ENCODE results near the gene SLC11A2. TPM values are rescaled to one million over a fixed set of nuclear protein-coding genes. Genes with fewer than 3 reads are reported as not detected.

The SLC11A2 gene
- total RNA-seq, 1 donor from 2014 or later, result 62.9 TPM

DNA sequence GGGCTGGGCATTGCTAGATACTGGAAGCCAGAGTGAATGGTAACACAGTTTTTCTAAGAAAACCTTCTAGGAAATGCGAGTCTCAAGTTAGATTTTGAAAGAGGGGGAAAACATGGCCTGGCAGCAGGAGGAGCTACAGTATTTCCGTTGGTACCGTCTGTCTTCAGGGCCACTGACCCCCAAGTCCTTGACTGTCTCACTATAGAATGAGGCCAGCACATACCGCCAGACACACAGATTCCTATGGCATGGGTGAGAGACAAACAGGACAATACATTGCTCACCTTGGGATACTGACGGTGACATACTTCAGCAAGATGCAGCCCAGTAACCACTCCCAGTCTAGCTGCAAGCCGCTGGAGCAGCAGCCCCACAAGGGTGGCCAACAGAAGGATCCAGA, 21.7 kb downstream of the SLC11A2 start:
- Mint-ChIP-seq H3K9me3 (no peaks in the 10 kb centered on the region), H3K27ac (peak overlapping the region; percentile 38), H3K4me3 (ENCODE audit: low read depth) (no peak overlapping the region), H3K36me3 (ENCODE audit: low read depth) (peaks cover 64% of the 10 kb centered on the region), H3K4me1 (ENCODE audit: low read depth) (peaks cover 21% of the 10 kb centered on the region), H3K27me3 (ENCODE audit: low read depth) (no peaks in the 10 kb centered on the region)
- intact Hi-C loops (cut with micrococcal nuclease), result no loop called here
- no peak for DNase-seq (ENCODE audit: low spot score)

DNA sequence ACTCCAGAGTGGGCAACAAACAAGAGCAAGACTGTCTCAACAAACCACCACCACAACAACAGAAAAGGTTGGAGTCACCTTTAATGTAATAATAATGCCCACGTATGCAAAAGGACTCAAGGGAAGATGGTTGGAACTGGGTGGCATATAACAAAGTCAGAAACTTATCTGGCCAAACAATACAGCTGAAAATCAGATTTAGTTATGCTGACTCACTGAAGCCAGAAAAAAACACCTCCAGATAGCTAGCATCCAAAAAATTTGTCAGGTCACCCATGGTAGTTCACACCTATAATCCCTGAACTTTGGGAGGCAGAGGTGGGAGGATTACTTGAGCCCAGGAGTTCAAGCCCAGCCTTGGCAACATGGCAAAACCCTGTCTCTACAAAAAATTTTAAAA, 24.4 kb downstream of the SLC11A2 start:
- no peaks in the 10 kb centered on the region for H3K27me3 Mint-ChIP-seq (ENCODE audit: low read depth)
- no peak for DNase-seq (ENCODE audit: low spot score)
- peaks cover 61% of the 10 kb centered on the region for H3K36me3 Mint-ChIP-seq (ENCODE audit: low read depth)
- intact Hi-C loops (cut with micrococcal nuclease), result no loop called here
- peaks cover 21% of the 10 kb centered on the region for H3K4me1 Mint-ChIP-seq (ENCODE audit: low read depth)
- H3K27ac Mint-ChIP-seq, result no peak overlapping the region
- no peaks in the 10 kb centered on the region for H3K9me3 Mint-ChIP-seq
- no peak overlapping the region for H3K4me3 Mint-ChIP-seq (ENCODE audit: low read depth)

DNA sequence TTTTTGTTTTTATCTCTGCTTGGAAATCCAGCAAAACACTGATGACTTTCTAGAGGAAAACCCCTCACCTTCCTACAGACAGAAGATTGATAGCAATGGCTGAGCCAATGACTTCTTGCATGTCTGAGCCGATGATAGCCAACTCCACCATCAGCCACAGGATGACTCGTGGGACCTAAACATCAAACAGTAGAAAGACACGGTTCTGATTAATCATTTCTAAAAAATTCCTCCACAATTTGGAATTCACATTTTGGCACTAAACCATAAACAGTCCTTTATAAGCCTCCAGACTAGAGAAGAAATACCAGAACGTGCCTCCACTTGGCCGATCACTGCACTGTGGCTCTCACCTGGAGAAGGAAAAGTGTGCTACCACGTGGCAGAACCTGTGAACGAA, 25.9 kb downstream of the SLC11A2 start:
- intact Hi-C loops (cut with micrococcal nuclease), result no loop called here
- Mint-ChIP-seq H3K4me1 (ENCODE audit: low read depth) (peaks cover 21% of the 10 kb centered on the region), H3K4me3 (ENCODE audit: low read depth) (no peak overlapping the region), H3K27me3 (ENCODE audit: low read depth) (no peaks in the 10 kb centered on the region), H3K9me3 (no peaks in the 10 kb centered on the region), H3K27ac (peak overlapping the region; percentile 31), H3K36me3 (ENCODE audit: low read depth) (peaks cover 63% of the 10 kb centered on the region)
- no peak for DNase-seq (ENCODE audit: low spot score)

DNA sequence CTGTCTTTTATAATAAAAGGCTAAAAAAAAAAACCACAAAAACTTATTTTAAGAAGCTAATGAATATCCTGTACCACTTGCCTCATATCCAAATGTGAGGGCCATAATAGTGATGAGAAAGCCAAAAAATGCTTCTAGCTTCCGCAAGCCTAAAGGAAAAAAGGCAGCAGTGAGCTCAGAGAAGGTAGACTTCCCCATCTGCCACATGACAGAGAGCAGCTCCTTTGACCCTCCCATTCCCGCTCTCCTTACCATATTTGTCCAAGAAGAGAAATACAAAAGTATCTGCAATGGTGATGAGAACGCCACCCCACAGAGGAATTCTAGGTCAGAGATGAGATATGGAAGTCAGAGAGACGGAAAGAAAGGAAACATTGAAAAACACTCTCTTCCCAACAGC, 27.1 kb downstream of the SLC11A2 start:
- Mint-ChIP-seq H3K27me3 (ENCODE audit: low read depth) (no peaks in the 10 kb centered on the region), H3K27ac (peak overlapping the region; percentile 35), H3K4me1 (ENCODE audit: low read depth) (peaks cover 17% of the 10 kb centered on the region), H3K9me3 (no peaks in the 10 kb centered on the region), H3K4me3 (ENCODE audit: low read depth) (no peak overlapping the region), H3K36me3 (ENCODE audit: low read depth) (peaks cover 62% of the 10 kb centered on the region)
- intact Hi-C loops (cut with micrococcal nuclease), result no loop called here
- no peak for DNase-seq (ENCODE audit: low spot score)

DNA sequence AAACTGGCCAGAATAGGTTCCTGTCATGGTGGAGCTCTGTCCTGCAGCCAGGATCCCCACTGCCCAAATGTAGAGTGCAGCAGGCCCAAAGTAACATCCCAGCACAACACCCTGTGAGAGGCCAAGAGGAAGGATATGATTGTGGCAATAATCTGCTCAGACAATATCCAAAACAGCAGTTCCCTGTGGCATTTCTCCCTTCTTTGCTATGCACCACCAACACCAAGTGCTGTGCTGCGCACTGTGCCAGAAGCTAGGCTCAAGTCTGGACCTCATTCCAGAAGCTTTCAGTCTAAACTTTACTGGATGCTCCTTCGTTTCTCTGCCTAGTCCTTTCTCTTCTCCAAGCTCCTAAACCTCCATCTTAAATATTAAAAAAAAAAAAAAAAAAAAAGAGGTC, 33.4 kb downstream of the SLC11A2 start:
- no peaks in the 10 kb centered on the region for H3K27me3 Mint-ChIP-seq (ENCODE audit: low read depth)
- peaks cover 67% of the 10 kb centered on the region for H3K36me3 Mint-ChIP-seq (ENCODE audit: low read depth)
- DNase-seq (ENCODE audit: low spot score), result no peak
- H3K4me1 Mint-ChIP-seq (ENCODE audit: low read depth), result peaks cover 10% of the 10 kb centered on the region
- no peak overlapping the region for H3K4me3 Mint-ChIP-seq (ENCODE audit: low read depth)
- H3K27ac Mint-ChIP-seq, result no peak overlapping the region
- H3K9me3 Mint-ChIP-seq, result no peaks in the 10 kb centered on the region
- intact Hi-C loops (cut with micrococcal nuclease), result no loop called here

DNA sequence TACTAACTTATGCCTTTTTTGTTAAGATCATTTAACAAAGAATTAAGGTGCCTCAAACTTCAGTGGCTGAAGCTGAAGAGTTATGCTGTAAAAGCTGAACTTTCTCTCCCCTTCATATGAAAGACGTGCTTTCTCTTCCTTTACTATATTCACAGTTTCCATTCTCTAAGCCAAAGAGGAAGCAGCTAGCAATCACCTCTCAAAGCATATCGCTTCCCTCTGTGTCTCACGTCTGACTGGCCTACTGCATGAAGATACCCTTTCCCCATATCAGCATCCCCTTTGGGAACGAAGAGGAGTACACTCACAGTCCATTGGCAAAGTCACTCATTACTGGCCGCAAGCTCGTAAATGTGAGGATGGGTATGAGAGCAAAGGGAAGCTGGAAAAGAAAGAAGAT, 34.9 kb downstream of the SLC11A2 start:
- intact Hi-C loops (cut with micrococcal nuclease), result no loop called here
- Mint-ChIP-seq H3K27ac (no peak overlapping the region), H3K36me3 (ENCODE audit: low read depth) (peaks cover 68% of the 10 kb centered on the region)

DNA sequence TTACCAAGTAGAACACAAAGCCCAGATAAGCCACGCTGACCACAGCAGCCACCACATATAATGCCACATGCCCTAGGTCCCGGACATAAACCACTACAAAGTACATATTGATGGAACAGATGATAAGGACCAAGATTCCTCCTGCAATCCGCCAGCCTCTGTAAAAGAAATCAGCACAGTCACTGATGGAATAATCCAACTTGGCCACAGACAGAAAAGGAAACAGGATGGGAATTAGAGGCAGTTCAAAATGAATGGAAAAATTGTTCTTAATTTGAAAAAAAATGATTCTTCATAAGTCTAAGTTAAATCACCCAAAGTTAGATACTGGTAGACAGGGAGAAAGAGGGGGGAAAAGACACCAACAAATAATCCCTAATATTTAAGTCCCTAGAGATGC, 35.4 kb downstream of the SLC11A2 start:
- no peaks in the 10 kb centered on the region for H3K27me3 Mint-ChIP-seq (ENCODE audit: low read depth)
- H3K27ac Mint-ChIP-seq, result no peak overlapping the region
- no peak for DNase-seq (ENCODE audit: low spot score)
- intact Hi-C loops (cut with micrococcal nuclease), result no loop called here
- H3K36me3 Mint-ChIP-seq (ENCODE audit: low read depth), result peaks cover 68% of the 10 kb centered on the region
- H3K4me3 Mint-ChIP-seq (ENCODE audit: low read depth), result no peak overlapping the region
- H3K4me1 Mint-ChIP-seq (ENCODE audit: low read depth), result peaks cover 20% of the 10 kb centered on the region
- H3K9me3 Mint-ChIP-seq, result no peaks in the 10 kb centered on the region

More for the DNA sequence above, 34.9 kb downstream of the SLC11A2 start:
- Mint-ChIP-seq H3K9me3 (no peaks in the 10 kb centered on the region), H3K4me3 (ENCODE audit: low read depth) (no peak overlapping the region), H3K4me1 (ENCODE audit: low read depth) (peaks cover 16% of the 10 kb centered on the region), H3K27me3 (ENCODE audit: low read depth) (no peaks in the 10 kb centered on the region)
- no peak for DNase-seq (ENCODE audit: low spot score)

DNA sequence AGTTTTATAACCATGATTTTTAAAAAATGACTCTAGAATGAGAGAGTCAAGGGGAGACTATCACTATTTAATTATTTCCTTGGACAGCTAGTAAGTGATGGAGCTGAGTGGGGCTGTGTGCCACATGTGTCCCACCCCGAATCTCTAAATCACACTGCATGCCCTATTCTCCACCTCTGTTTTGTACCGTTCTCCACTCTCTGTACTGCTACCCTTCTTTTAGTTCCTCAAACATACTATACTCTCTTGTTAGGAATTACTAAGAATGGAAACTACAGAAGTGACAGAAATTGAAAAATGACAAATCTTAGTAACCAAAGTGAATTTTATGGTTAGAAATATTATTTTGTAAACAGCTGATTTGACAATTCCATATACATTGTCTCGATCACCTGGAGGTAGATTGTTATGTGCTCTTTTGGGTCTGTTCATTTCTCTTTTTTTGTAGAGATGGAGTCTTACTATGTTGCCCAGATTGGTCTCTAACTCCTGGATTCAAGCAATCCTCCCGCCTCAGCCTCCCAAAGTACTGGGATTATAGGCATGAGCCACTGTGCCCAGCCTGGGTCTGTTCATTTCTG, 35.9 kb downstream of the SLC11A2 start:
- H3K36me3 Mint-ChIP-seq (ENCODE audit: low read depth), result peaks cover 62% of the 10 kb centered on the region
- no peaks in the 10 kb centered on the region for H3K9me3 Mint-ChIP-seq
- DNase-seq (ENCODE audit: low spot score), result no peak
- no peaks in the 10 kb centered on the region for H3K27me3 Mint-ChIP-seq (ENCODE audit: low read depth)
- H3K4me1 Mint-ChIP-seq (ENCODE audit: low read depth), result peaks cover 25% of the 10 kb centered on the region
- intact Hi-C loops (cut with micrococcal nuclease), result no loop called here
- H3K27ac Mint-ChIP-seq, result no peak overlapping the region
- no peak overlapping the region for H3K4me3 Mint-ChIP-seq (ENCODE audit: low read depth)

DNA sequence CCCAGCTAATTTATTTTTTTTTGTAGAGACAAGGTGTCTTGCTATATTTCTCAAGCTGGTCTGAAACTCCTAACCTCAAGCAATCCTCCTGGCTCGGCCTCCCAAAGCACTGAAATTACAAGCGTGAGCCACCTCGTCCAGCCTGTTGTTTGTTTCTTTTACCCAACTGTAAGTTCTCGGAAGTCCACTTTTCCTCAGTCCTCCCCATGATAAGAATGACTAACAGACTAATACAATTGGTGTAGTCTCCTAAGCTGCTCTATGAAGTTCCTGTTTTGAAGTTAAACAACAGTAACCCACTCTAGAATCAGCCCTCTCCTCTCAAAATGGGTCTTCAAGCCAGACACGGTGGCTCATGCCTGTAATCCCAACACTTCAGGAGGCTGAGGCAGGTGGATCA, 37.3 kb downstream of the SLC11A2 start:
- Mint-ChIP-seq H3K4me3 (ENCODE audit: low read depth) (no peak overlapping the region), H3K36me3 (ENCODE audit: low read depth) (peaks cover 53% of the 10 kb centered on the region), H3K9me3 (no peaks in the 10 kb centered on the region), H3K27me3 (ENCODE audit: low read depth) (no peaks in the 10 kb centered on the region), H3K4me1 (ENCODE audit: low read depth) (peaks cover 31% of the 10 kb centered on the region), H3K27ac (no peak overlapping the region)
- intact Hi-C loops (cut with micrococcal nuclease), result no loop called here
- DNase-seq (ENCODE audit: low spot score), result no peak

DNA sequence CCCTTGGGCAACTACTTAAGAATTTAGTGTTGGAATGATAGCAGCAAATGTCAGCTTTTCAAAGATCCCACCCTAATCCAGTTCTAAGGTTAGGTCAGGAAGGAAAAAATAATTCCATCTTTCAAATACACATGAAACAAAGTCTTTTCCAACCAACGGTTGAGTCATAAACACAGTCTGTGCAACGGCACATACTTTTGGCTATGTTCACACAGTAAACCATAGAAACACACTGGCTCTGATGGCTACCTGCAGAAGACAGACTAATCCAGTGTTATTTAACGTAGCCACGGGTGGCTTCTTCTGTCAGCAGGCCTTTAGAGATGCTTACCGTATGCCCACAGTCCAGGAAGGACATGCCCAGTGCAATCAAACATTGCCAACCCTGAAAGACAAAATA, 38.1 kb downstream of the SLC11A2 start:
- intact Hi-C loops (cut with micrococcal nuclease), result no loop called here
- Mint-ChIP-seq H3K27ac (no peak overlapping the region), H3K4me3 (ENCODE audit: low read depth) (no peak overlapping the region), H3K36me3 (ENCODE audit: low read depth) (peaks cover 53% of the 10 kb centered on the region), H3K27me3 (ENCODE audit: low read depth) (no peaks in the 10 kb centered on the region), H3K4me1 (ENCODE audit: low read depth) (peaks cover 31% of the 10 kb centered on the region), H3K9me3 (no peaks in the 10 kb centered on the region)
- DNase-seq (ENCODE audit: low spot score), result no peak

DNA sequence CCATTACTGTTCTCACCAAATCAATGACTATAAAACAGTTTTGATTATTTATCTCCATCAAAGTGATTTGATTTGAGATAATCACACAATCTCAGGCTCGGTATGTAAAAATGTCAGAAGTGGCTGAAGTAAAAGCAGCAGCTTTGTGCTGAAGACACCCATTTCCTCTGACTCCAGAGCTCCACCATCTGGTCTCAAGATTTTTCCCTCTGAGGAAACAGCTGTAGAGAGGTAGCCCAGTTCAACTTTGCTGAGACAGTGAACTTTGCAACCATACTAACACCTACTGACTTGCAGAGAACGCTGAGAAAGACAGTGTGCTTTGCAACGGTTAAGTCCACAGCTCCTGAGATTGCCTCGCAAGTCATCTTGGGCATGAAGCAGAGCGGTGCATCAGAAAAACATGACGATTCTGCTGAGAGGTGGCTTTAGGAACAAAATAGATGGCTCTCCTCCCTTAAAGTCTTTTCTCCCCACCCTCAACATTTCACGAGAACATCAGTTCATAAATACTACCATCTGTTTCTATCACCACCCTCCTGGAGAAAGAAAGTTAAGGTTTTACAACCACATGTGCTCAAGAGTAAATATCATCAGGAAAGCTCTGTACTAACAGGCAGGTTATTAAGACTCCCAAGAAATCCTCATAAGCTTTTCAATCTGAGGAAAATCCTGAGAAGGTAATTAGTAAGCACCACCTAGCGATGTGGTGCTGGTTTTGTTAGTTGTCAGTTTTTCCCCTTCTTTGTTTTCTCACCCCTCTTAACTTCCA, 39.0 kb downstream of the SLC11A2 start:
- Mint-ChIP-seq H3K9me3 (no peaks in the 10 kb centered on the region), H3K27ac (peak overlapping the region; percentile 24), H3K36me3 (ENCODE audit: low read depth) (peaks cover 47% of the 10 kb centered on the region), H3K4me3 (ENCODE audit: low read depth) (no peak overlapping the region), H3K27me3 (ENCODE audit: low read depth) (no peaks in the 10 kb centered on the region), H3K4me1 (ENCODE audit: low read depth) (peaks cover 31% of the 10 kb centered on the region)
- DNase-seq (ENCODE audit: low spot score), result no peak
- intact Hi-C loops (cut with micrococcal nuclease), result loop anchor here (2.0 kb wide), 2 partner anchors 162 to 222 kb away; partner anchors contain the start of gene ATF1

DNA sequence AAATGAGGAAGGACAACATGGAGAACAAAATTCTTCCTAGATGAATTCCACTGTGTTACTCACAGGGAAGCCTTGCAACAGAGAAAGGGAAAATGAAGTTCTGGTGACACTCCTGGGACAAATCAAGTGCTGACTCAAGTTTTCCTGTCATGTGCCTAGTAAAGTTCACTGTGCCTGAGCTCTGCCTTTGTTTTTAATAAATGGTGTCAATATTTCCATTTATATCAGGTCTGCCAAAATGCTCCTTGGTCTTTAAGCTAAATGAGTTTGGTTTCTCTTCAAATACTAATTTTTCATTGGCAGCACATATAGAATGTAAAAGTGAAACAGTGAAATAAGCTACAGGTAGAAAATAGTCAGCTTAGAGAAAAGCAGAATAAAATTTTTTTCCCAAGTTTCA, 40.9 kb downstream of the SLC11A2 start:
- no peak overlapping the region for H3K4me3 Mint-ChIP-seq (ENCODE audit: low read depth)
- peaks cover 29% of the 10 kb centered on the region for H3K4me1 Mint-ChIP-seq (ENCODE audit: low read depth)
- intact Hi-C loops (cut with micrococcal nuclease), result loop anchor here (2.0 kb wide), 1 partner anchor 39 kb away; no protein-coding TSS in a partner anchor
- H3K36me3 Mint-ChIP-seq (ENCODE audit: low read depth), result peaks cover 40% of the 10 kb centered on the region
- no peak for DNase-seq (ENCODE audit: low spot score)
- H3K9me3 Mint-ChIP-seq, result no peaks in the 10 kb centered on the region
- H3K27me3 Mint-ChIP-seq (ENCODE audit: low read depth), result no peaks in the 10 kb centered on the region
- peak overlapping the region; percentile 12 for H3K27ac Mint-ChIP-seq

DNA sequence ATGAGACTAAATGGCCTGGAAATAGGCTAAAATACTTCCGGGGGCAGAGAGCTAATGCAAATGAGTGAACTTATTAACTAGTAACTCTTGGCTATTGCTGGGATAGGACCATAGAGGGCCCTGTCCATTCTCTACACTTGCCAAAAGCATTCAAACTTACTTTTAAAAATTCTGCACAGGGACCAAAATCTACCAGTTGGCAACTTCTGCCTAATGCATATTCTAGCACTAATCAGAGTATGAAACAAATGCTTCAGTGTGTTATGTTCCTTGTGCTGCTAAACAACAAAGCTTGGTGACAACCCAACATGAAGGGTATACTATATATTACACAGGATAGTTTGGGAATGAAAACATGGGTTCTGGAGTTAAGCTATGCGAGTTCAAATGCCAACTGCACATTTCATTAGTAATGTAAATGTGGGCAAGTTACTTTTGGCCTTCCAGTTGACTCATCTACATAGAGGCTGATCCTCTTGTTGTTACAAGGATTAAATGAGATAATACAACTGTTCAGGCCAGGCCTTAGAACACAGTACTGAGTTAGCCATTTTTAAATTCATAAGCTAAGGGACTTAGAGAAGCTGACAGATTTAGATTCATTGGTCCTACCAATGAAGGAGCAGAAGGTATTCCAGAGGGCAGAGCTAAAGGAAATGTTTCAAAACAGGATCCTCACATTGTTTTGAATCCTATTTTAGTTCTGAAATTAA, 41.4 kb downstream of the SLC11A2 start:
- no peak overlapping the region for H3K4me3 Mint-ChIP-seq (ENCODE audit: low read depth)
- no peak for DNase-seq (ENCODE audit: low spot score)
- intact Hi-C loops (cut with micrococcal nuclease), result loop anchor here (2.0 kb wide), 1 partner anchor 40 kb away; no protein-coding TSS in a partner anchor
- H3K9me3 Mint-ChIP-seq, result no peaks in the 10 kb centered on the region
- H3K27me3 Mint-ChIP-seq (ENCODE audit: low read depth), result no peaks in the 10 kb centered on the region
- peak overlapping the region; percentile 9 for H3K27ac Mint-ChIP-seq
- peaks cover 31% of the 10 kb centered on the region for H3K4me1 Mint-ChIP-seq (ENCODE audit: low read depth)
- H3K36me3 Mint-ChIP-seq (ENCODE audit: low read depth), result peaks cover 42% of the 10 kb centered on the region
